K562 (cell line): Measurements from ENCODE around the gene IDUA. TPM values are rescaled to one million over a fixed set of nuclear protein-coding genes. Genes with fewer than 3 reads are reported as not detected.

Experiments
- ATF2 ChIP-seq: sonication (generic); formaldehyde crosslinking; IDR thresholded peaks from 2 replicates; pipeline ENCODE4 v1.8.1; 2022; ENCODE audit warnings: missing genetic modification reagents
- CHCHD3 ChIP-seq: fragments of 250-450 bp; sonication (Bioruptor Pico); IDR thresholded peaks from 2 replicates; pipeline ENCODE4 v2.1.2; 2022; ENCODE audit warnings: mild to moderate bottlenecking
- PCBP2 ChIP-seq: fragments of 200-400 bp; formaldehyde crosslinking; IDR thresholded peaks from 2 replicates; pipeline ENCODE4 v1.6.1; 2018; ENCODE audit warnings: low read length, low read depth, mild to moderate bottlenecking, moderate library complexity; ENCODE audit not compliant: poor library complexity, severe bottlenecking
- PHTF2 ChIP-seq: fragments of 250-450 bp; sonication (Bioruptor Pico); IDR thresholded peaks from 2 replicates; pipeline ENCODE4 v1.5.0; 2021; ENCODE audit warnings: mild to moderate bottlenecking
- PREB ChIP-seq: sonication (generic); formaldehyde crosslinking; IDR thresholded peaks from 2 replicates; pipeline ENCODE4 v1.8.1; 2023; ENCODE audit warnings: mild to moderate bottlenecking, missing genetic modification reagents
- ZNF589 ChIP-seq: fragments of 200-800 bp; sonication (Bioruptor generic); IDR thresholded peaks from 2 replicates; pipeline ENCODE4 v1.6.1; 2016; ENCODE audit warnings: low read depth, missing genetic modification characterization, missing compliant biosample characterization
- ZNF79 ChIP-seq: fragments of 250-450 bp; sonication (Bioruptor Pico); IDR thresholded peaks from 2 replicates; pipeline ENCODE4 v1.4.0; 2020; ENCODE audit warnings: low read depth, mild to moderate bottlenecking, moderate library complexity
- polyA plus RNA-seq, 8 experiments: library from polyadenylated mRNA; depleted of rRNA in 4 of 8; stranded (reverse) in 5 of 8; unstranded in 3 of 8; fragments of >200 nt; fragmentation: Nextera tagmentation in 2 of 8; fragmentation: Illumina TruSeq in 1 of 8; extraction: Ambion mirVana in 2 of 8; extraction: Trizol in 1 of 8; gene quantifications; 2 replicates each; pipeline versions ENCODE4 v1.2.1 to v1.2.3, GENCODE V29; 2011 to 2014; ENCODE audit warnings: inconsistent platforms in 1 of 8, missing spikeins in 1 of 8
- total RNA-seq, 7 experiments: library from RNA; depleted of rRNA in 6 of 7; stranded (reverse); fragments of >200 nt in 6 of 7; fragmentation: Illumina TruSeq in 2 of 7; extraction: Trizol in 2 of 7; gene quantifications; 2 replicates each; pipeline versions ENCODE4 v1.2.1 to v1.2.3, GENCODE V29; 2011 to 2021; ENCODE audit warnings: low replicate concordance in 1 of 7
- TF ChIP-seq, protein P1 (sequence below): conservative IDR thresholded peaks from 2 replicates; pipeline ENCODE4 v1.6.1; 2011; ENCODE audit warnings: low read depth, mild to moderate bottlenecking, low read length; ENCODE audit not compliant: control insufficient read depth

Gene IDUA
- total and polyA plus RNA-seq, 9 of the 15 experiments (the other 6 are each of a cell fraction or from before 2014, with no cell fraction given): 0.04 to 16.1 (median 1.2) TPM

DNA sequence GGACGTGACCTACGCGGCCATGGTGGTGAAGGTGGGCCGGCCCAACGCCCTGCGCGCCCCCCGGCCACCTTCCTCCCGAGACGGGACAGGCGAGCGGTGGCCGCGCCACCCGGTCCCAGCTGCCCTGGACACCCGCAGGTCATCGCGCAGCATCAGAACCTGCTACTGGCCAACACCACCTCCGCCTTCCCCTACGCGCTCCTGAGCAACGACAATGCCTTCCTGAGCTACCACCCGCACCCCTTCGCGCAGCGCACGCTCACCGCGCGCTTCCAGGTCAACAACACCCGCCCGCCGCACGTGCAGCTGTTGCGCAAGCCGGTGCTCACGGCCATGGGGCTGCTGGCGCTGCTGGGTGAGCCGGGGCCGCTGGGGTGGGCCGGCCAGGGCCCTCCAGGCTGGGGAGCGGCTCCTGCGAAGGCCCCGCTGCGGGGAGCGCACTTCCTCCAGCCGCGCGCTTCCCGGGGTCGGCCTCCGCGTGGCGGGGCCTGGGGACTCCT, 15.3 kb downstream of the IDUA start (continued):
- TF ChIP-seq PREB (CRISPR knock-in tag) (no peak), PHTF2 (CRISPR knock-in tag) (no peak), ATF2 (CRISPR knock-in tag) (no peak), PCBP2 (no peak), ZNF79 (CRISPR knock-in tag) (no peak), ZNF589 (CRISPR knock-in tag) (no peak), CHCHD3 (CRISPR knock-in tag) (no peak)
- TF ChIP-seq, protein P1, sequence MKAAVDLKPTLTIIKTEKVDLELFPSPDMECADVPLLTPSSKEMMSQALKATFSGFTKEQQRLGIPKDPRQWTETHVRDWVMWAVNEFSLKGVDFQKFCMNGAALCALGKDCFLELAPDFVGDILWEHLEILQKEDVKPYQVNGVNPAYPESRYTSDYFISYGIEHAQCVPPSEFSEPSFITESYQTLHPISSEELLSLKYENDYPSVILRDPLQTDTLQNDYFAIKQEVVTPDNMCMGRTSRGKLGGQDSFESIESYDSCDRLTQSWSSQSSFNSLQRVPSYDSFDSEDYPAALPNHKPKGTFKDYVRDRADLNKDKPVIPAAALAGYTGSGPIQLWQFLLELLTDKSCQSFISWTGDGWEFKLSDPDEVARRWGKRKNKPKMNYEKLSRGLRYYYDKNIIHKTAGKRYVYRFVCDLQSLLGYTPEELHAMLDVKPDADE: no peak
